ENCODE results near the gene NMNAT1.

GRCh38 chr1:9920606-9921005 lies 22.7 kb upstream of the NMNAT1 start:
- TF ChIP-seq CTCF (IDR thresholded peaks at IDR 0.05; ENCODE audit: borderline replicate concordance, extremely low read depth, low read length, poor library complexity, severe bottlenecking) (no peak), EZH2 (IDR thresholded peaks at IDR 0.05; ENCODE audit: borderline replicate concordance, low read depth, low read length, severe bottlenecking) (no peak)

All from DND-41 (cell line).